ENCODE measurements around the gene LTBP1.
"Not testable (repeated sequence)": the region's sequence is repeated elsewhere in the genome, so short reads cannot be mapped to it uniquely, and the experiment has no call there.

The LTBP1 gene

DNA sequence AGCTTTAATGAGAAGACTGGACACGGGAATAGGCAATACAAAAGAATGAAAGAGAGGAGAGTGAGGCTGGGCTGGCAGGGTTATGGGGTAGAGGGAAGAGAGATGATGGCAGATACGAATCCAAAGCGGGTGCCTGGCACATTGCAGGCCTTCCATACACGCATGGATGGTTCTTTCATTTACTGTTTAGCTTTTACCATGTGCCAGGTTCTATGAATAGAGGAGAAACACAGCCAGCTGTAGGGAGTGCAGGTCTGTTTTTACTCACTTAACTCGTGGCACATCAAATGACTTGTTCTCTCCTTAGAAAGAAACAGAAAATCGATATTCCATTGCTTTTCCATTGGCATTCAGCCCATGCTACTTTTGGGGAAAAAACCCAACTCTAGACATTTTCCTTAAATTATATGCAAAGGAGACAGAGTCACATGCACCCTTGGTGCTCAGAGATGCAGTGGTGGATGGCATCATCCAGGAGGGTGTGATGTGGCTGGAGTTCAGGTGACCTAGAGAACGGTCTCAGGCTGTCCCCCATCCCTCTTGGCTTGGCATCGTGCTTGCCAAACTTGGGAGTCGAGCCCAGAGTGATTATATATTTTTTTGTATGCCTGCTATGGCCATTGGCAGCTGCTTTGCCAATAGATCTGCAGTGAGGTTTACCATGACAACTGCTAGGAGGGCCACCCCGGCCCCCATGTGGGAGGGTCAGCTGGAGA, 6.2 kb downstream of the LTBP1 start:
- ATAC-seq (replicated peaks; ENCODE audit: extremely low read depth, poor library complexity, severe bottlenecking), result no peak
- DNase-seq (ENCODE audit: low spot score in 2 of 2), result no peak
- peaks cover 51% of the 10 kb centered on the region for H3K27me3 Mint-ChIP-seq
- H3K27ac Mint-ChIP-seq (ENCODE audit: low read depth), result no peak overlapping the region
- no peaks in the 10 kb centered on the region for H3K36me3 Mint-ChIP-seq (ENCODE audit: insufficient read depth)
- peaks cover 5% of the 10 kb centered on the region for H3K4me1 Mint-ChIP-seq
- H3K4me3 Mint-ChIP-seq, result no peak overlapping the region
- no peaks in the 10 kb centered on the region for H3K9me3 Mint-ChIP-seq

DNA sequence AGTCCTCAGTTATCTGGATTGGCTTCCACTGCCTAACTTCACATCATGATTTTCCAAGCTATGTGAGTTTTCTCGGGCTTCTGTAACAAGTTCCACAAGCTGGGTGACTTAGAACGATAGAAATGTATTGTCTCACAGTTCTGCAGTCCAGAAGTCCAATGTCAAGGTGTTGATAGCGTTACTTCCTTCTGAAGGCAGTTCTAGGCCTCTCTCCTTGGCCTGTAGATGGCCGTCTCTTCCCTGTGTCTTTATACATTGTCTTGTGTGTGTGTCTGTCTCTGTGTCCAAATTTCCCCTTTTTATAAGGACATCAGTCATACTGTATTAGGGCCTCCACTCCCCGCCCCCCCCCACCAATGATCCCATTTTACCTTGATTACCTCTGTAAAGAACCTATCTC, 7.5 kb downstream of the LTBP1 start:
- Mint-ChIP-seq H3K36me3 (ENCODE audit: insufficient read depth) (no peaks in the 10 kb centered on the region), H3K4me3 (no peak overlapping the region), H3K27me3 (peaks cover 38% of the 10 kb centered on the region), H3K27ac (ENCODE audit: low read depth) (no peak overlapping the region), H3K9me3 (no peaks in the 10 kb centered on the region), H3K4me1 (no peaks in the 10 kb centered on the region)
- DNase-seq (ENCODE audit: low spot score in 2 of 2) (no peak), ATAC-seq (replicated peaks; ENCODE audit: extremely low read depth, poor library complexity, severe bottlenecking) (no peak)

DNA sequence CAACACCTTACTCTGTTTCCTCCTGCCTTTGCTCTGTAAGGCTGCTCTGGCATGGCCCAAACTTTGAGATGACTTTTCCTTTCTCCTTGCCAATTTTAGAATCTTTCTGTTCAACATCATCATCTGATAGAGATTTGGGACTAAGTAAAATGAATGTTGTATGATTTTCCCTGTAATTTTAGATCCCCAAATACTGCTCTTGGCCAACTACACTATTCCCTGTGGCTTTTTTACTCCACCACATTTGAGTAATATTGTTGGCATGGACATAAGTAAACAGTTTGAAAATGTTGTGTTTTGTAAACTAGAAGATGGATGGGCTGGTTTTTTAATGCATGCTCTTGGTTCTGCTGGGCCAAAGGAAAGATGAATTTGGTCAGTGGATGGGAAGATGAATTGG, 12.1 kb downstream of the LTBP1 start:
- ATAC-seq (replicated peaks; ENCODE audit: extremely low read depth, poor library complexity, severe bottlenecking) (no peak), DNase-seq (ENCODE audit: low spot score in 2 of 2) (no peak)
- Mint-ChIP-seq H3K27ac (ENCODE audit: low read depth) (no peak overlapping the region), H3K4me1 (no peaks in the 10 kb centered on the region), H3K36me3 (ENCODE audit: insufficient read depth) (no peaks in the 10 kb centered on the region), H3K27me3 (peaks cover 34% of the 10 kb centered on the region), H3K9me3 (no peaks in the 10 kb centered on the region), H3K4me3 (no peak overlapping the region)

DNA sequence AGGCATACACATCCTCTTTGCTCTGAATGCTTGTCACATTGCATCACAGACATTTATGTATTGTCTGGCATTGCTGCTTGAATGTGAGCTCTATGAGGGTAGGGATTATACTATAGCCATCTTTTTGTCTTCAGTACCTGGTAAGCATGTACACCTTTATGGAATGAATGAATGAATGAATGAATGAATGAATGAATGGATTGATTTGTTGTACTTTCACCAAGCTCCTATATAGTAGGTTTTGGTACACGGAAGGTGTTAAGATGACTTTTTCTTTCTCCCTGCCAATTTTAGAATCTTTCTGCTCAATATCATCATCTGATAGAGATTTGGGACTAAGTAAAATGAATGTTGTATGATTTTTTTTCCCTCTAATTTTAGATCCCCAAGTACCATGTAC, 13.5 kb downstream of the LTBP1 start:
- H3K4me3 Mint-ChIP-seq, result no peak overlapping the region
- ATAC-seq (replicated peaks; ENCODE audit: extremely low read depth, poor library complexity, severe bottlenecking) (no peak), DNase-seq (ENCODE audit: low spot score in 2 of 2) (no peak)
- no peaks in the 10 kb centered on the region for H3K4me1 Mint-ChIP-seq
- H3K27ac Mint-ChIP-seq (ENCODE audit: low read depth), result no peak overlapping the region
- no peaks in the 10 kb centered on the region for H3K36me3 Mint-ChIP-seq (ENCODE audit: insufficient read depth)
- peaks cover 29% of the 10 kb centered on the region for H3K27me3 Mint-ChIP-seq
- H3K9me3 Mint-ChIP-seq, result no peaks in the 10 kb centered on the region

DNA sequence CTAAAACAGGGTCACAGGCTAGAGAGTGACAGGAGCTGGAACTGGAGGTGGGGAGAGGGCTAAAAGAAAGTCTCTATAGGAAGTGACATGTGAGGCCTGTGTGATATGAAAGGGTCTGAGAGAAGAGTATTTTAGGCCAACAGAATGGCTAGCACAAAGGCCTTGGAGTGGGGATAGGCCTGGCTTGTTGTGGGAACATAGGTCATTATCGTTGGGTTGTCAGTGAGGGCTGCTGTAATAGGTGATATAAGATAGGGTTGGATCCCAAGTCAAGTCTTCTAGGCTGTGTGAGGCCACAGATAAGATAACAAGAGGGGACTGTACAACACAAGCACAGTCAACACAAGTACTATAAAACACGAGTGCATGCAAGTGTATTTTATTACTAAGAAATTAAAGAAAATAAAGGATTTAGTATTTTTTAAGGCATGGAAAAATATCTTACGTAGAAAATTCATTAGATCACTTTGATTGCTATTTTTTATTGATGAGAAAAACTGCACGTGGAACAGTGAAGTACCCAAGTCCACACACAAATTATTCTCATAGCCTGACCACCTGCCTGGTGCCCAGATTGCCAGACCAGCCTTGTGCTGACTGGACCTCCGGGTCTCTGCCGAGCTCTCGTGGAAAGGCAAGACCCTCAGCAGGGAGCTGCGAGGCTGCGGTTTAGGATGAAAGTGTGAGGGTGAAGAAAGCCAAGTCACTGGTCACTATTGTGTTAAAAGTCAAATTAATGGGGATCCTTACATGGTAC, 14.1 kb downstream of the LTBP1 start:
- peaks cover 29% of the 10 kb centered on the region for H3K27me3 Mint-ChIP-seq
- DNase-seq (ENCODE audit: low spot score in 2 of 2) (no peak), ATAC-seq (replicated peaks; ENCODE audit: extremely low read depth, poor library complexity, severe bottlenecking) (no peak)
- H3K27ac Mint-ChIP-seq (ENCODE audit: low read depth), result no peak overlapping the region
- H3K4me1 Mint-ChIP-seq, result no peaks in the 10 kb centered on the region
- no peaks in the 10 kb centered on the region for H3K36me3 Mint-ChIP-seq (ENCODE audit: insufficient read depth)
- H3K9me3 Mint-ChIP-seq, result no peaks in the 10 kb centered on the region
- H3K4me3 Mint-ChIP-seq, result no peak overlapping the region

DNA sequence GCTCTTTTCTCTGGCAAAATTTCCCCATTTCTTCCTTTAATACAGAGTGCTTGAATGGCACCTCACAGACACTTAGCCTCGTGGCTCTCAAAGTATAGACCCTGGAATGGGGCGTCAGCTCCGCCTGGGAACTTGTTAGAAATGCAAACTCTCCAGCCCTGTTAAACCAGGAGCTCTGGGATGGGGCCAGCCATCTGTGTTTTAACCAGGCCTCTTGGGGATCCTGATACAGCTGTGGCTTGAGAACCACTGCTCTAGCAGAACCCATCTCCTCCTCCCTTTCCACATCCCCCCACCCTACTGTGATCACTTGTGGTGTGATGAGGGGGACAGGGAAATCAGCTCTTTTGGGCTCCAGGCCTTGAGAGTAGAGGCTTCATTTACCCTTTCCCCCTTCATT, 15.9 kb downstream of the LTBP1 start:
- no peak overlapping the region for H3K27ac Mint-ChIP-seq (ENCODE audit: low read depth)
- peaks cover 19% of the 10 kb centered on the region for H3K27me3 Mint-ChIP-seq
- no peak overlapping the region for H3K4me3 Mint-ChIP-seq
- no peaks in the 10 kb centered on the region for H3K4me1 Mint-ChIP-seq
- DNase-seq (ENCODE audit: low spot score in 2 of 2) (no peak), ATAC-seq (replicated peaks; ENCODE audit: extremely low read depth, poor library complexity, severe bottlenecking) (no peak)
- H3K9me3 Mint-ChIP-seq, result no peaks in the 10 kb centered on the region
- H3K36me3 Mint-ChIP-seq (ENCODE audit: insufficient read depth), result no peaks in the 10 kb centered on the region

DNA sequence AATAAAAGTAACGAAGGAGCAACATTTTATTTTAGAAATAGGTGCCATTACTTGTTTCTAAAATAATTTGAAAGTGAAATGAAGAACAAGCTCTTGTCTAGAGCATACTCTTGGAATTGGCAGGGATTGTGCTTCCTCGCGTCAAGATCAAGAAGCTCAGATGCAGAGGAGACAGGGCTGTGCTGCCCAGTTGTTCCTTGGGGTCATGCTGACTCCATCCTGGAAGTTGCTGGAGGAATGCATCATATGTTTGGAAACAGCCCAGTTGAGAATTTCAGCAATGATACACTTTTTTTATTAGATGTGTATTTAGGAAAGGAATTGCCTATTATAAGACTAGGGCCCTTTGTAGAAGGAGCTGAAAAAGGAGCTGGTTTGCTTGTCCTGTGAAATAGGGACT, 17.2 kb downstream of the LTBP1 start:
- H3K27me3 Mint-ChIP-seq, result peaks cover 19% of the 10 kb centered on the region

DNA sequence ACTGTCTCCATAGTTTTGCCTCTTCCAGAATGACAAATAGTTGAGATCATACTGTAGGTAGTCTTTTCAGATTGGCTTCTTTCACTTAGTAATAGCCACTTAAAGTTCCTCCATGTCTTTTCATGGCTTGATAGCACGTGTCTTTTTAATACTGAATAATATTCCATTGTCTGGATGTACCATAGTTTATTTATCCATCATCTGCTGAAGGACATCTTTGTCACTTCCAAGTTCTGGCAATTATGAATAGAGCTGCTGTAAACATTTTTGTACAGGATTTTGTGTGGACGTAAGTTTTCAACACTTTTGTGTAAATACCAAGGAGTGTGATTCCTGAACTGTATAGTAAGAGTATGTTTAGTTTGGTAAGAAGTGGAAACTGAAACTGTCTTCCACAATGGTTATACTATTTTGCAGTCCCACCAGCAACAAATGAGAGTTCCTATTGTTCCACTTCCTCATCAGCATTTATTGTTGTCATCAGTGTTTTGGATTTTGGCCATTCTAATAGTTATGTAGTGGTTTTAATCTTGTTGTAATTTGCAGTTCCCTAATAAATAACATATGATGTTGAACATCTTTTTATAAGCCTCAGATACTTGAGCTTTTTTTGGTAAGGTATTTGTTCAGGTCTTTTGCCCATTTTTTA, 18.9 kb downstream of the LTBP1 start:
- no peaks in the 10 kb centered on the region for H3K36me3 Mint-ChIP-seq (ENCODE audit: insufficient read depth)
- peaks cover 12% of the 10 kb centered on the region for H3K27me3 Mint-ChIP-seq
- ATAC-seq (replicated peaks; ENCODE audit: extremely low read depth, poor library complexity, severe bottlenecking) (no peak), DNase-seq (ENCODE audit: low spot score in 2 of 2) (no peak)
- peaks cover 3% of the 10 kb centered on the region for H3K9me3 Mint-ChIP-seq
- H3K4me1 Mint-ChIP-seq, result no peaks in the 10 kb centered on the region
- H3K27ac Mint-ChIP-seq (ENCODE audit: low read depth), result no peak overlapping the region
- H3K4me3 Mint-ChIP-seq, result no peak overlapping the region

More for the DNA sequence above, 17.2 kb downstream of the LTBP1 start:
- Mint-ChIP-seq H3K4me1 (no peaks in the 10 kb centered on the region), H3K27ac (ENCODE audit: low read depth) (no peak overlapping the region), H3K36me3 (ENCODE audit: insufficient read depth) (no peaks in the 10 kb centered on the region), H3K9me3 (no peaks in the 10 kb centered on the region), H3K4me3 (no peak overlapping the region)
- ATAC-seq (replicated peaks; ENCODE audit: extremely low read depth, poor library complexity, severe bottlenecking) (no peak), DNase-seq (ENCODE audit: low spot score in 2 of 2) (no peak)

DNA sequence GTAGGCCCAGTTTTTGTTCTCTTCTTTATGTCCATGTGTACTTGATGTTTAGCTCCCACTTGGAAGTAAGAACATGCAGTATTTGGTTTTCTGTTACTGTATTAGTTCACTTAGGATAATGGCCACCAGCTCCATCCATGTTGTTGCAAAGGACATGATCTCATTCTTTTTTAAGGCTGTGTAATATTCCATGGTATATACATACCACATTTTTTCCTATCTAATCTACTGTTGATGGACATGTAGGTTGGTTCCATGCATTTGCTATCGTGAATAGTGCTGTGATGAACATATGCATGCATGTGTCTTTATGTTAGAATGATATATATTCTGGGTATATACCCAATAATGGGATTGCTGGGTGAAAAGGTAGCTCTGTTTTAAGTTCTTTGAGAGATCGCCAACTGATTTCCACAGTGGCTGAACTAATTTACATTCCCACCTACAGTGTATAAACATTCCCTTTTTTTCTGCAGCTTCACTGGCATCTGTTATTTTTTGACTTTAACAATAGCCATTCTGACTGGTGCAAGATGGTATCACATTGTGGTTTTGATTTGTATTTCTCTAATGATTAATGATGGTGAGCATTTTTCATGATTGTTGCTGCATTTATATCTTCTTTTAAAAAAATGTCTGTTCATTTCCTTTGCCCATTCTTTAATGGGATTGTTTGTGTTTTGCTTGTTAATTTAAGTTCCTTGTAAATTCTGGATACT, 22.9 kb downstream of the LTBP1 start:
- Mint-ChIP-seq H3K27ac (ENCODE audit: low read depth) (no peak overlapping the region), H3K27me3 (peaks cover 33% of the 10 kb centered on the region), H3K4me3 (no peak overlapping the region), H3K4me1 (no peaks in the 10 kb centered on the region), H3K9me3 (peaks cover 8% of the 10 kb centered on the region), H3K36me3 (ENCODE audit: insufficient read depth) (no peaks in the 10 kb centered on the region)
- DNase-seq (ENCODE audit: low spot score in 2 of 2) (no peak), ATAC-seq (replicated peaks; ENCODE audit: extremely low read depth, poor library complexity, severe bottlenecking) (no peak)

DNA sequence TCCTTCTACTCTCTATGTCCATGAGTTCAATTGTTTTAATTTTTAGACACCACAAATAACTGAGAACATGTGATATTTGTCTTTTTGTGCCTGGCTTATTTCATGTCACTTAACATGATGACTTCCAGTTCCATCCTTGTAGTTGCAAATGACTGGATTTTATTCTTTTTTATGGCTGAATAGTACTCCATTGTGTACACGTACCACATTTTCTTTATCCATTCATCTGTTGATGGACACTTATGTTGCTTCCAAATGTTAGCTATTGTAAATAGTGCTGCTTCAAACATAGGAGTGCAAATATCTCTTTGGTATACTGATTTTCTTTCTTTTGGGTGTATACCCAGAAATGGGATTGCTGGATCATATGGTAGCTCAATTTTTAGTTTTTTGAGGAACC, 27.0 kb downstream of the LTBP1 start:
- peaks cover 52% of the 10 kb centered on the region for H3K27me3 Mint-ChIP-seq
- H3K9me3 Mint-ChIP-seq; ATAC-seq (replicated peaks; ENCODE audit: extremely low read depth, poor library complexity, severe bottlenecking); H3K4me3 Mint-ChIP-seq; DNase-seq (ENCODE audit: low spot score in 2 of 2); H3K4me1 Mint-ChIP-seq; H3K27ac Mint-ChIP-seq (ENCODE audit: low read depth); H3K36me3 Mint-ChIP-seq (ENCODE audit: insufficient read depth): not testable (repeated sequence)

DNA sequence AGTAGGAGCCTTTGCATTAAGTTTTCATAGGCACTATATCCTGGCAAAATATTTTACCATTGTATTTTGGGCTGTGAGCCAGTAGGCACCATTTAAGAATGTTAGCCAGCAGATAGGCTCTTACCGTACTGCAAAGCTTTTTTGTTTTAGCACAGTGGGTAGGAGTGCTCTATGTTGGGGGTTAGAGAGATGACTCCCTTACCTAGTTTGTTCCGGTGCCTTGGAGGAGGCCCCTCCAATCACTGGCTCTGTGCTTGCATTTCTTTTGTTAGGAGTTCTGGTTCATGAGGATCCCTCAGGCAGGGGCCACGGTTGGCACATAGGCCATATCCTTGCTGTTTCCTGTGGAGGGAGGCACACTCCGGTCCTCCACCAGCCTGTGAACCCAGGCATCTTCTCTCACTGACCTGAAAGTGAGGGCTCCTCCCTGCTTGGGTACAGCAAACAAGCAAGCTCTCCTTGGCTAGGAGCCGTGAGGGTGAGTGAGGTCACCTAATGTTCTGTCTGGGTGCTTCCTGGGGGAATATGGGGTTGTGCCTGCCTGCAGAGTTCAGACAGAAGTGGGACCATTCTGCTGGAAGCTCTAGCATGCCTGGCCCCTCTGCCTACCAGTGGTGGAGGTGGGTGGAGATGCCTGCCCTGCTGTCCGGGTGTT, 29.8 kb downstream of the LTBP1 start:
- ATAC-seq (replicated peaks; ENCODE audit: extremely low read depth, poor library complexity, severe bottlenecking) (no peak), DNase-seq (ENCODE audit: low spot score in 2 of 2) (no peak)
- no peaks in the 10 kb centered on the region for H3K4me1 Mint-ChIP-seq
- H3K27me3 Mint-ChIP-seq, result peaks cover 77% of the 10 kb centered on the region
- H3K9me3 Mint-ChIP-seq, result peaks cover 6% of the 10 kb centered on the region
- no peak overlapping the region for H3K4me3 Mint-ChIP-seq
- peaks cover 2% of the 10 kb centered on the region for H3K36me3 Mint-ChIP-seq (ENCODE audit: insufficient read depth)
- H3K27ac Mint-ChIP-seq (ENCODE audit: low read depth), result no peak overlapping the region

DNA sequence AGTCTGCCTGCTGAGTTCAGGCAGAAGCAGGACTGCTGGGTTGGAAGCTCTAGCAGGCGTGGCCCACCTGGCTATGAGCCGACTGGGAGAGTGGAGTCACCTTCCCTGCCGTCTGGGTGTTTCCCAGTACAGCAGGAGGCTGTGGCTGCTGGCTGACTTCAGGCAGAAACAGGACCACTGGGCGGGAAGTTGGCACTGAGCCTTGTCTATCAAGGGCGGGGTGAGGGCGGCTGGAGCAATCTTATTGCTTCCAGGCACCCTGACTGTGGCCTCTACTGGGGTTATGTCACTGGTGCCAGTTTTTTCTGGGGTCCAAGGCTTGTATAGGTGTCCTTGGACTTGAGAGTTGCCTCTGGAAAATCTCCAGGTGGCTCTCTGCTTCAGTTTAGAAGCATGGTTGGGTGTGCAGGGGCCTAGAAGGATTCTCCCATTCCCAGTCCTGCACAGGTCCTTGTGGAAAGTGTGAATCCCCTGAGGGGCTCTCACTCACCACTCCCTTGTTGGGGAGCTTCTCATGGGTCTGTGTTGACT, 30.5 kb downstream of the LTBP1 start:
- H3K9me3 Mint-ChIP-seq, result peaks cover 6% of the 10 kb centered on the region

More for the DNA sequence above, 30.5 kb downstream of the LTBP1 start:
- ATAC-seq (replicated peaks; ENCODE audit: extremely low read depth, poor library complexity, severe bottlenecking) (no peak), DNase-seq (ENCODE audit: low spot score in 2 of 2) (no peak)
- Mint-ChIP-seq H3K36me3 (ENCODE audit: insufficient read depth) (peaks cover 2% of the 10 kb centered on the region), H3K4me1 (no peaks in the 10 kb centered on the region), H3K4me3 (no peak overlapping the region), H3K27me3 (peaks cover 77% of the 10 kb centered on the region), H3K27ac (ENCODE audit: low read depth) (no peak overlapping the region)

Measured in central memory CD8-positive, alpha-beta T cell (primary cell).